ENCODE data around the gene ALDH8A1.
A peak's percentile ranks its signal among the peaks of the same experiment; 100 is the strongest.

ALDH8A1 gene

DNA sequence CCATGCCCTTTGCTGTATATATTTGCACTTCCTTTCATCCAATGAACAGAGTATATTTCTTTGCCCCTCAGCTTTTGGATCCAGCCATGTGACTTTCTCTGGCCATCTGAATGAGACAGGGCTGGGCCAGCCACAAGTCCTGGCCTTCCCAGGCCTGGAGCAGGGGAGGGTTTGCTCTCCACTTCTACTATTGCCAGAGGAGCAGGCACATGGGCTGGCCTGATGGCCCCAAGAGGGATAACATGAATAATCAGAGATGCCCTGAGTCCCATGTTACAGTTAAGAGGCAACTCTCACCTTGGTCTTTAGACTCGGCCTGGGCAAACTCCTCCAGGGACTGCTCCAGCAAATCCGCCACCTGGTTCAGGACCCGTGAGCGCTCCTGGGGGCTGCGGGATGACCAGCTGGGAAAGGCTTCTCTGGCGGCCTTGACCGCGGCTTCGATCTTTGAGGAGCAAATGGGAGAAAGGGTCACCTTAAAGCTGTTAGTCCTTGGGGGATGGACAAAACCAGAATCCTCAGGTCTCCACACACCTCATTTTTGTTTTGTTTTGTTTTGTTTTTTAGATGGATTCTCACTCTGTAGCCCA lies 6.3 kb downstream of the ALDH8A1 start:
- no peak for ATAC-seq (replicated peaks)
- H3K36me3 Mint-ChIP-seq (ENCODE audit: insufficient read depth) = no peaks in the 10 kb centered on the region
- H3K27ac Mint-ChIP-seq = no peak overlapping the region
- no peaks in the 10 kb centered on the region for H3K27me3 Mint-ChIP-seq
- DNase-seq = no peak
- no peak overlapping the region for H3K4me3 Mint-ChIP-seq
- H3K4me1 Mint-ChIP-seq (ENCODE audit: low read depth in 2 of 2) = no peaks in the 10 kb centered on the region
- no peaks in the 10 kb centered on the region for H3K9me3 Mint-ChIP-seq

DNA sequence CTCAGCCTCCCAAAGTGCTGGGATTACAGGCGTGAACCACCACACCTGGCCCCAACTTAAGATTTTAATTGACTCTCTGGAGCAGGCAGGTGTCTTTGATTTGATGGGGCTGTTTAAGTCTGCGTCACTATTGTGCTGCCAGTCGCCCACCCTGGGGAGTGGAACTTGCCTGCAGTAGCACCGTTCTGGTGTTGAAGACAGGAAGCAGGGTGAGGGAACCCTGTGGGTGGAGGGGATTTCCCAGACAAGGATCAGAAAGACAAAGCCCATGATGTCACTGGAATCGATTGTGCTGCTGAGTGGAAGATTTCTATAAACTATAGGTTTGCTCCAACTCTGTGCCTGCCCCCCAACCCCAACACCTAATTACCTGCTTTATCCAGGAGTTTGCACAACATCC lies 11.0 kb downstream of the ALDH8A1 start:
- H3K27ac Mint-ChIP-seq = no peak overlapping the region
- ATAC-seq (replicated peaks) = peak; percentile 72
- H3K4me1 Mint-ChIP-seq (ENCODE audit: low read depth in 2 of 2) = peaks cover 0 to 1% of the 10 kb centered on the region in 2 donors
- no peak for DNase-seq
- no peaks in the 10 kb centered on the region for H3K36me3 Mint-ChIP-seq (ENCODE audit: insufficient read depth)
- H3K9me3 Mint-ChIP-seq = no peaks in the 10 kb centered on the region
- no peaks in the 10 kb centered on the region for H3K27me3 Mint-ChIP-seq
- H3K4me3 Mint-ChIP-seq = no peak overlapping the region

DNA sequence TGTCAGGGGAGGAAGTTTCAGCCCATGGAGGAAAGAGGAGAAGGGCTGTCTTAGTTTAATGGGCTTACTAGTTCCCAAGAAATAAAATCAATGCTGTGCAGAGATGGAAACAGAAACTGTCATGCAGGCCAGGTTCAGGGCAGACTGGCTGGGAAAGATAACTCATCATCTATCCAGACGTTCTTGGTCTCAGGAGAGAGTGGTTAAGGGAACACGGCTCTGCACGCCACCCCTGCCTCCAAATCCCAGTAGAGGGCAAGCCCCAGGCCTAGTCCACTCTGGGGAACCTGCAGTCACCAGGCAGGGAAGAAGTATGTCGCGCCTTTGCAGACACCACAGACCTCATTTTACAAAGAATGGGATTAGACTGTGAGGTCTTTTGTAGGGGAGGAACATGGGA lies 12.5 kb downstream of the ALDH8A1 start:
- Mint-ChIP-seq H3K27me3 (no peaks in the 10 kb centered on the region), H3K27ac (no peak overlapping the region), H3K36me3 (ENCODE audit: insufficient read depth) (peaks cover 1% of the 10 kb centered on the region), H3K4me1 (ENCODE audit: low read depth in 2 of 2) (peaks cover 0 to 1% of the 10 kb centered on the region in 2 donors), H3K4me3 (no peak overlapping the region), H3K9me3 (no peaks in the 10 kb centered on the region)
- ATAC-seq (replicated peaks) (no peak), DNase-seq (no peak)

DNA sequence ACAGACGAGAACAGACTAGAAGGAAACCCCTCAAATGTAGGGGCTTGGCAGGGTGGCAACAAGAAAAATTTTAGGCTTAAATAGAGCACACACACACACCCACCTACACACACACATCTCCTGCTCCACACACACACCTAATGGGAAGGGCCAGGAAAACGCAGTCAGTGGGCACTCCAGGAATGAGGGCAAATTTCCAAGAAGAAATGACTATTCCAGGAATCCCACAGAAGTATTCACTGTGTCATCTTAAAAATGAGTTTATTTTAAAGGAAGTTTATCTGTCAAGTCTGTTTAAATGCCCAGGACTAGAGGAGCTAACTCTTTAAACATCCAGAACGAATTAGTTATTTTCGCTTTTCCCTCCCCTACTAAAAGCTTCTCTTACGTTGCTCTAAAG lies 13.0 kb downstream of the ALDH8A1 start:
- no peaks in the 10 kb centered on the region for H3K9me3 Mint-ChIP-seq
- no peak for DNase-seq

DNA sequence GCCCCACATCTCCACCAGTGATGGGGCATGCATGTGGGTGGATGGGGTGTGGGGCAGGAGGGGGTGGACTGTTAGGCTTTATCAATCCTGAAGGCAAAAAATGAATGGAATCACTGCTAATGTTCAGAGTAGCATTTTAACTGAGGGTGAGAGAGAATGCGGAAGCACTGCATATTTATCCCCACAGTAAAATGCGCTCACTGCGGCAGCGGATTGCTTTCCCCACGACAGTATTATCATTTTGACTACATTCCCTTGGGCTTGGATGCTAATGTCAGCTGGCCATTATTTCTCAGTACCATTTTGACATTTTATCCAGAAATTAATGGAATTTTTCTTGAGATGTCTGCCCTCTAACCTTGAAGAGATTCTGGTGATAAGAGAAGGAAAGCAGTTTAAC lies 13.4 kb downstream of the ALDH8A1 start:
- DNase-seq (no peak), ATAC-seq (replicated peaks) (no peak)
- Mint-ChIP-seq H3K36me3 (ENCODE audit: insufficient read depth) (peaks cover 3% of the 10 kb centered on the region), H3K4me1 (ENCODE audit: low read depth in 2 of 2) (peaks cover 0 to 1% of the 10 kb centered on the region in 2 donors), H3K27me3 (no peaks in the 10 kb centered on the region), H3K4me3 (no peak overlapping the region), H3K9me3 (no peaks in the 10 kb centered on the region), H3K27ac (no peak overlapping the region)

More for the DNA sequence above, 13.0 kb downstream of the ALDH8A1 start:
- Mint-ChIP-seq H3K27me3 (no peaks in the 10 kb centered on the region), H3K27ac (no peak overlapping the region), H3K4me1 (ENCODE audit: low read depth in 2 of 2) (peaks cover 0 to 1% of the 10 kb centered on the region in 2 donors), H3K36me3 (ENCODE audit: insufficient read depth) (peaks cover 3% of the 10 kb centered on the region), H3K4me3 (no peak overlapping the region)
- ATAC-seq (replicated peaks) = no peak

DNA sequence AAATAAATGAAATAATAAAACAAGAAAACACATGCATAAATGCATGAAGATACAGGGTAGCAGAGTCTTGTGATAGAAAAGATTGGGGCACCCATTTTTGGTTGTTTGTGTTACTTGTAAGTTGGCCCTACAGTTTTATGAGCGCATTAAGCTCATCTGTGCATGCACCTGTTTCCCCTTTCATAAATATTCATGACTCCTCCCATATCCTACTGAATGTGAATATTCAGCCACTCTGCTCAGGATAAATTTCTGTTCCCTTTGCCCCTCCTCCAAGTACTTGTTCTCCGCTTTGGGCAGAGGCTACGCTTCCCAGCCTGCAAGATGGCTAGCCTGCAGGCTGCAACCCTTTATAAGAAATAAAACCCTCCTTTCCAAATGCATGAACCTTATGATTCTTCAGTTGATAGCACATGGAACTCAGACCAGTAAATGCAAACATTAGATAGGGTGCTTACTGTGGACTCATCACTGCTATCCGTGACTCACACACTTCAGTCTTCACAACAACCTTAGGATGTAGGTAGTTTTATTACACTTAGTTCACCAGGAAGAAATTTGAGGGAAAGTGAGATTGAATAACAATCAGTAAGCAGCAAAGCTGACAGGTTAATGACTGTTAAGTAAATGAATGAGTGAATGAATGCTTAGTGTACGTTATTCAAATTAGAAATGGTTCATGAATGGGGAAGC lies 15.0 kb downstream of the ALDH8A1 start:
- H3K4me1 Mint-ChIP-seq (ENCODE audit: low read depth in 2 of 2) = peaks cover 0 to 1% of the 10 kb centered on the region in 2 donors

DNA sequence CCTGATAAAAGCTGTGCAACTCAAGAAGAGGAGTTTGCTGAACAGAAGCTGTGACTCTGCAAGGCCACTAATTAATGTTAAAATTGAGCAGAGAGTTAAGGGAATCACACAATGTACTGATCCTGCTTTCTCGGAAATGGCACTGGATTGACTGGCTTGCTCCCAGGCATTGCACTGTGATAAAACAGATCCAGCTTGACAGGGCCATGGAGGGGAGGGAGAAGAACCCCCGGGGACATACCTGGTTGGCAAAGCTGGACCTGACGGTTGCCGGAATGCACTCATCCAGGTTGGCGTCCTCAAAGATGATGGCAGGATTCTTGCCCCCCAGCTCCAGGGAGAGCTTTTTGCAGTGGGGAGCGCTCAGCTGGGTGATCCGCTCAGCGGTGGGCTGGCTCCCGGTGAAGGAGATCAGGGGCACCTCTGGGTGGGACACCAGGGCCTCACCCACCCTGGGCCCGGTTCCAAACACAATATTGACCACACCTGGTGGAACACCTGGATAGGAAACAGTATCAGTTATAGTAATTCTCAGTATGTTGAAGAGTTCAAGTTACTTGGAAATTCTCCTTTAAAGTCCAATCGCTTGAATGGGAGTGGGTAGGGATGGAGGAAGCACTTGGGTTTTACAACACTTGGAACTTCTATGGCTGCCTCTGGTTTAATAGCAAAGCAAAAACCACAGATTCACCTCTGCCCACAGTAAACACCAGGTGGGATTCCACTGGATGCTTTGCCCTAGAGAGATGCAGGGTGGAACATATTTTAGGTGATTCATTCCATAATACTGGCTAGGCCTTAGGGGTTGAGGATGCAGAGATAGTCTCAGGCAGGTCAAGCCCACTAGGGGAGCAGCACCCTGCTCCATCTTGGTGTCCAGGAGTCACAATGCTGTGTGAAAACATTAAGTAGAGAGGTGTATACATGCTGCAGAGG lies 17.1 kb downstream of the ALDH8A1 start:
- ATAC-seq (replicated peaks) (no peak), DNase-seq (no peak)
- Mint-ChIP-seq H3K27ac (no peak overlapping the region), H3K36me3 (ENCODE audit: insufficient read depth) (peaks cover 6% of the 10 kb centered on the region), H3K4me3 (no peak overlapping the region), H3K4me1 (ENCODE audit: low read depth in 2 of 2) (no peaks in the 10 kb centered on the region), H3K27me3 (no peaks in the 10 kb centered on the region), H3K9me3 (no peaks in the 10 kb centered on the region)

More for the DNA sequence above, 15.0 kb downstream of the ALDH8A1 start:
- H3K27ac Mint-ChIP-seq = no peak overlapping the region
- H3K36me3 Mint-ChIP-seq (ENCODE audit: insufficient read depth) = peaks cover 3% of the 10 kb centered on the region
- DNase-seq (no peak), ATAC-seq (replicated peaks) (no peak)
- H3K4me3 Mint-ChIP-seq = no peak overlapping the region
- H3K27me3 Mint-ChIP-seq = no peaks in the 10 kb centered on the region
- H3K9me3 Mint-ChIP-seq = no peaks in the 10 kb centered on the region

DNA sequence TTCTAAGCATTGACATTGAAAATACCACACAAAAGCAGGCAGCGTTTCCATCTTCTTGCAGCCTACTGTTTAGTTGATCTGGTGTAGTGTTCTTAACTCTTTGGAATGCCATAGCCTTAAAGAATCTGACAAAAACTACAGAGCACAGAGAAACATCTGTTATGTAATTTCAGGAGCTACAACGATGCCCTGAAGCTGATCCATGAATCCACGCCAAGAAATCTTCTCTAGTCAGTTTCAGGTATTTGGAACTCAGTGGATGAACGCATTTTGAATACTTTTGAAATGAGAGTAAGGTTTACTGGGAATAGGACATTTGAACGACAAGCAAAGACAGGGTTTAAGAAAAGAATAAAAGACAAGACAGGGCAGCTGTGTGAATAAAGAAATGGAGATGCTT lies 17.8 kb downstream of the ALDH8A1 start:
- no peak for ATAC-seq (replicated peaks)
- H3K36me3 Mint-ChIP-seq (ENCODE audit: insufficient read depth) = peaks cover 6% of the 10 kb centered on the region
- no peaks in the 10 kb centered on the region for H3K27me3 Mint-ChIP-seq
- H3K9me3 Mint-ChIP-seq = no peaks in the 10 kb centered on the region
- DNase-seq = no peak
- H3K4me1 Mint-ChIP-seq (ENCODE audit: low read depth in 2 of 2) = no peaks in the 10 kb centered on the region
- H3K27ac Mint-ChIP-seq = no peak overlapping the region
- H3K4me3 Mint-ChIP-seq = no peak overlapping the region

DNA sequence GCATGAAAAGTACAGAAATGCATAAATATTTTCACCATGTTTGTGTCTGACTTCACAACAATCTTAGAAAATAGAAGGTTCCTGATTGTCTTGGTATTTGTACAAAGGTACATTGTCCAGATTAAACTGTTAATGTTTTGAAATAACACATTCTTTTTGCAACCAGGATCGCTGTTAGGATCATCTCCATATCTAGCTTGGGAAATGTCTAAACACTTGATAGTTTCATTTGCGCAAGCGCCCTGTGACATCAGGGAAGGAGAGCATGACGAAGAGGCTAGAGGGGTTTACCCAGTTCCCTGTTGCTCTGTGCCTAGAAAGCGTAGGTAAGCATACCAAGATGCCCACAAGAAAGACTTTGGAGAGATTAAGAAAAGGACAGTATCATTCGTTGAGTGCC lies 19.4 kb downstream of the ALDH8A1 start:
- H3K36me3 Mint-ChIP-seq (ENCODE audit: insufficient read depth) = peaks cover 6% of the 10 kb centered on the region

DNA sequence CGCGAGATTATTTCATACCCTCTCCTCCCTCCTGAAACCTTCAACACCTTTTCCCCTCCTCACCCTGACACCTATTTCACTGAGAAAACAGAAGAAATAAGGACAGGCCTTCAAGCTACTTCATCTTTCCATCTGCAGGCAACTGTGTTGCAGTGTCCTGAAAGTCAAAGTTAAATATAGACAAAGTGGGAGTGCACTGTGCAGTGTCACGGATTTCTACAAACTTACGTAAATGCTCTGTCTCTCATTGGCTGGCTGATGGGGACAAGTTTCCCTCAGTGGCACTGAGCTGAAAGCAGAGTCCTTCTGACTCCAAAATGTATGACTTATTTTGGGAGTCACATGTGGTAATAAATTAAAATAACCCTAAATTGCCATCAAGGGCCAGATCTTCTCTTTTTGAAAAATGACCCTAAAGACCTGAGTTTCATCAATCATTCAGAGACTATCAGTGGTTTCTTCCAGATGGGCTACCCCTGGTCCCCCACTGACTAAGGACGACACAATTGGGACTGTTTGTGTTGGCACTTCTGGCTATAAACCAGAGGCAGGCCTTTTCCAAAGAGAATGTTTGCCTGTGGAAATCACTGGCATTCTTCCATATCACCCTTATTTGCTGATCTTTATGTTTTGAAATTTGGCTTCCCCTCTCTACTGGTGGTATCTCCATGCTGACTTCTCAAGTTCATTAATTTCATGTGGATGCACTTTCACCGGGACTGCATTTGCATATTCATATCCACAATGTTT lies 21.6 kb downstream of the ALDH8A1 start:
- no peaks in the 10 kb centered on the region for H3K4me1 Mint-ChIP-seq (ENCODE audit: low read depth in 2 of 2)

More for the DNA sequence above, 19.4 kb downstream of the ALDH8A1 start:
- Mint-ChIP-seq H3K4me3 (no peak overlapping the region), H3K27ac (no peak overlapping the region), H3K9me3 (no peaks in the 10 kb centered on the region), H3K27me3 (no peaks in the 10 kb centered on the region), H3K4me1 (ENCODE audit: low read depth in 2 of 2) (no peaks in the 10 kb centered on the region)
- DNase-seq = no peak
- ATAC-seq (replicated peaks) = no peak

DNA sequence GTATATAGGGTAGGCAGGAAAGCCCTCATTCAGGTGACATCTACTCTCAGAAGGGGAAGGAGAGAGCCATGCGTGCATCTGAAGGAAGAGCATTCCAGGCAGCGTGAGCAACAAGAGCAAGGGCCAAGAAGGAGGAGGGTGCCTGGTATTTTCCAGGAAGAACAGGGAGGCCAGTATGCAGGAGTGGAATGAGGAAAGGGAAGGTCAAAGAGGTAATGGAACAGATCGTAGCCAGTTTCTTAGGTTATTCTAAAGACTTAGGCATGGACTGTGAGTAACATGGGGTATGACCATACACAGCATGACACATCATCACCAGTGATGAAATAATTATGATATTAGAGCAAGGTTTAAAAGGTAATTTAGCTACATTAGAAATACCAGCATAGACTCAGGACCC lies 24.1 kb downstream of the ALDH8A1 start:
- H3K27ac Mint-ChIP-seq = no peak overlapping the region
- H3K4me1 Mint-ChIP-seq (ENCODE audit: low read depth in 2 of 2) = no peaks in the 10 kb centered on the region
- H3K27me3 Mint-ChIP-seq = no peaks in the 10 kb centered on the region
- no peaks in the 10 kb centered on the region for H3K9me3 Mint-ChIP-seq
- H3K4me3 Mint-ChIP-seq = no peak overlapping the region
- DNase-seq (no peak), ATAC-seq (replicated peaks) (no peak)
- peaks cover 3% of the 10 kb centered on the region for H3K36me3 Mint-ChIP-seq (ENCODE audit: insufficient read depth)

More for the DNA sequence above, 21.6 kb downstream of the ALDH8A1 start:
- Mint-ChIP-seq H3K36me3 (ENCODE audit: insufficient read depth) (peaks cover 6% of the 10 kb centered on the region), H3K4me3 (no peak overlapping the region), H3K9me3 (no peaks in the 10 kb centered on the region), H3K27me3 (no peaks in the 10 kb centered on the region), H3K27ac (no peak overlapping the region)
- ATAC-seq (replicated peaks) = no peak
- DNase-seq = no peak

DNA sequence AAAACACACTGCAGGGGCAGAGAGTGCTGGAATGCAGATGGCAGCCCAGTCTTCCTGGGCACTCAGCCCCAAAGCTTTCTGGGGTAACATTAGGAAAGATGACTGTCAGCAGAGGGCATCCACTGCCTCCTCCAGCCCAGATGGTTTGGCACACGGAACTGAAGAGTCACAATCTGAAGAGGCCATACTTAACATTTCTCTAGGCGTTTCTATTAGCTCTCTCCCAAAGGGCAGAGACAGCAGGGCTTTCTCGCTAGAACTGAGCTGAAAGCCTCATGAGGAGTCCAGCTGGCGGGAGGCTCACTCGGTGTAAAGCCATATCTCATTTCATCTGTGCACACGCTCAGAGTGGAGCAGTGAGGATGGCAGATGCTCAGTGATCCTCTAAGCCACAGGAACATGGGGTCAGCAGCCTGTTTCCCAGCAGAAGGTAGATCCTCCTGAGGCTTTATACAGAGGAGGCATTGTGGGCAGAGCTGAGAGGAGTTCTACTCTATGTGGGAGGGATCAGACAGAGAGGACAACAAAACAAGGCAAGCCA lies 28.1 kb downstream of the ALDH8A1 start:
- H3K9me3 Mint-ChIP-seq = no peaks in the 10 kb centered on the region
- DNase-seq = no peak
- peaks cover 0 to 8% of the 10 kb centered on the region in 2 donors for H3K27me3 Mint-ChIP-seq
- no peak for ATAC-seq (replicated peaks)
- H3K4me1 Mint-ChIP-seq (ENCODE audit: low read depth in 2 of 2) = no peaks in the 10 kb centered on the region
- no peak overlapping the region for H3K27ac Mint-ChIP-seq
- no peaks in the 10 kb centered on the region for H3K36me3 Mint-ChIP-seq (ENCODE audit: insufficient read depth)
- H3K4me3 Mint-ChIP-seq = no peak overlapping the region

DNA sequence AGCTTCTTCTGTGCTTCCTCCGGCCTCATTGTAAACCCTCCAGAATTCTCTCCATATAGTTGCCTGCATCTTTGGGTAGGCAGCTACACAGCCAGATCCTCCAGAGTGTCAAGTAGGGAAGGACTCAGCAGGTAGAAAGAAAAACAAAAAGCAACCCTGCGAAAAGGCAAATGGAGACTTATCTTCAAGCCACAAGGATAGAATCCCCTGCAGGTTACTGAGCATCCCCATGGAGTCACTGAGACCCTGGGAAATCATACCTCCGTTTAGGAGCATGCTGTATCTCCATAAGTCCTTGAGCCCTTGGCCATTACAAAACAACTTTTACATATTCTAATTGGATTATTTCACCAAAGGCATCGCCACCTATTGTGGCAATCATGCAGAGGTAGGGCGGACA lies 28.6 kb downstream of the ALDH8A1 start:
- Mint-ChIP-seq H3K4me3 (no peak overlapping the region), H3K36me3 (ENCODE audit: insufficient read depth) (no peaks in the 10 kb centered on the region), H3K4me1 (ENCODE audit: low read depth in 2 of 2) (no peaks in the 10 kb centered on the region), H3K9me3 (no peaks in the 10 kb centered on the region), H3K27ac (no peak overlapping the region), H3K27me3 (peaks cover 0 to 8% of the 10 kb centered on the region in 2 donors)
- DNase-seq (no peak), ATAC-seq (replicated peaks) (no peak)

All from effector memory CD8-positive, alpha-beta T cell (primary cell).